NCI-H2029 treated with DMSO at 0.1 percent for 48 hours (cell line): ENCODE results near the gene TMEM114.
A peak's percentile ranks its signal among the peaks of the same experiment; 100 is the strongest.

Experiments used
- DNase-seq: peaks from one replicate; lab custom pipeline; 2025; lab: John Stamatoyannopoulos, UW

The TMEM114 gene

GRCh38 chr16:8611122-8611521 is 20.8 kb upstream of the TMEM114 start:
- DNase-seq: no peak

DNA sequence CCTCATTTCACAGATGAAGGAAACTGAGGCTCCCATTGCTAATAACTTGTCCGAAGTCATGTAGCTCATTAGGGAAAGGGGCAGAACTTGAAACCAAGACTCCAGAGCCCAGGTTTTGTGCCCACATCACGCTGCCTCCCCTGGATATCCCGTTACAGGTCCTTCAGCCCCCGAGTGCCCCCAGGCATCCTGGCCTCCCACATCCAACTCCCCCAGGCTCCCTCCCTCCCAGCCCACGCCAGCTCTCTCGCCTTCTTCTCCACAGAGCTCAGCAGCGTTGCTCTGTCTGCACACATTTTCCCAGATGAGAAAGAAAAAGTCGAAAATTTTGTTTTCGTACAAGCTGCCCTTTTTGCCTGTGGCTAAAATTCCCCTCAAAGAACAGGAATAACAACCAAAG is 16.9 kb upstream of the TMEM114 start:
- DNase-seq: no peak

- no peak for DNase-seq
Observed at GRCh38 chr16:8605554-8605953, 15.2 kb upstream of the TMEM114 start.

DNA sequence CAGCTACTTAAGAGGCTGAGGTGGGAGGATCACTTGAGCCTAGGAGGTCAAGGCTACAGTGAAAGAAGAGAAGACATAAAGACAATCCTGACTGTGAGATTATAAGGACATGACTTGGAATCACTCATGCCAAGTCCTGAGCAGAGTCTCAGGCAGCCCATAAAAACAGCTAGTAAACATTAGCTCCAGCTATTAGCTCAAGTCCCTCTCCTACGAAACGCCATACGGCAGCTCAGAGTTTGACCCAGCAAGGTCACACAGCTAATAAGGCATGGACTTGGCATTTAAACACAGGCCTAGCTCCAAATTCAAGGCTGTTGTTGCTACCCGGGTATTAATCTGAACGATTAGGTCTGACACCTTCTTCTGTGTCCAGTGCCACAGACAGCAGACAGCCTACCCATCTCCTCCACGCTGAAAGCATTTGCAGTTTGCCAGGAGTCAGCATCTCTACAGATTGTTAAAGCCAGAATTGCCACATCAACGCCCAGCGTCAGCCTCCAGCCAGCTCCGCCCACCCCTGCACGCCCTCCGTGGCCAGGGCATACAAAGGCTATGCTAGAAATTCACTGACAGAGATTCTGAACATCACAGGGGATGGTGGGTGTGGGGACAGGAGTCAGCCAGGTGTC is 9.9 kb upstream of the TMEM114 start:
- DNase-seq: no peak

DNA sequence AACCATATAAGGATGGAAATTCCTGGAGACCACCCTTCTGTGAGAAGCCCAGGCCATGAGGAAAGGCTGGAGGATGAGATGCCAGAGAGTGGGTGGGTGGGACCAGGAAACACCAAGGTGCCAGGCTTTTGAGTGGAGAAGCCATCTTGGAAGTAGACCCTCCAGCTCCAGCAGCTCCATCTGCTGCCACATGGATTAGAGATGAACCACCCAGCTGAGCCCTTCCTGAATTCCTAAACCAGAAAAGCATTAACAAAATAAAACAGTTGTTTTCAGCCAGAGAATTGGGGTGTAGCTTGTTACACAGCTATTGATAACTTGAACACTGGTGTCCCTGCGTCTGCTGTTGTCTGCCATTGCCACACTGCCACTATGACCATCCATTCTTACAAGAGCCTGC is 6.3 kb upstream of the TMEM114 start:
- no peak for DNase-seq

DNA sequence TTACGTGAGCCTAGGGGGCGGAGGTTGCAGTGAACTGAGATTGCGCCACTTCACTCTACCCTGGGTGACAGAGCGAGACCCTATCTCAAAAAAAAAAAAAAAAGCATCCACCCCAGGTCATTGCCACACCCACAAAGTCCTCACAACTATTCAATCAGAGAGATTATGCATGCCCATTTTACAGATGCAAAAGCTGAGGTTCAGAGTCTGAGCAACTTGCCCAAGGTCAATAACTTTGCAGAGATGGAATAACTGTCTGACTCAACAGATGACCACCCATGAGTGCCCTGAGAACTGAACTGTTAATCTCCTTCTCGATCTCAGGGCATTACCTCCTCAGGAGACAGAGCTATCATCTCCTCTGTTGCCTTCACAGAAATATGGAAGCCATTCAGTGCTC is 5.5 kb upstream of the TMEM114 start:
- no peak for DNase-seq

DNA sequence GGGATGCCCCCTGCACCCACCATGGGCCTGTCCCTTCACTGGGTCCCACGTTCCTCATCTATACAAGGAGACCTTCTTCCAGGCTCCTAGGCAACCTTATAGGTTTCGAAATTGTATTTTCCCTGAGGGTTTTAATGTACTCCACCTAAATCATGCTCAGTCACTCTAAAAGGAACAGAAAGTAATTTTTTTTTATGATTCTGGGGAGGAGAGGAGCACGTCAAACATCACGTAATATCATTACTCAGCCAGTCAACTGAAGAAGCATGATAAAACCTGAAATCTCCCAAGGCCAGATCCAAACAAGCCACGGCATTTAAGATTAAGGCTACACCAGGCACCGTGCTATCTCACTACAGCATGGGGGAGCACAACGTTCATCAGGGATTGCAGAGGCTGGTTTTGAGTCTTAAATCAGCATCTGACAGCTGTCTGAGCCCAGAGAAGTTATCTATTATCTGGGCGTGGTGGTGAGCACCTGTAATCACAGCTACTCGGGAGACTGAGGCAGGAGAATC is 3.9 kb upstream of the TMEM114 start:
- no peak for DNase-seq

GRCh38 chr16:8591451-8591850 is 1.1 kb upstream of the TMEM114 start:
- no peak for DNase-seq

GRCh38 chr16:8590811-8591210 is 500 bp upstream of the TMEM114 start:
- no peak for DNase-seq

DNA sequence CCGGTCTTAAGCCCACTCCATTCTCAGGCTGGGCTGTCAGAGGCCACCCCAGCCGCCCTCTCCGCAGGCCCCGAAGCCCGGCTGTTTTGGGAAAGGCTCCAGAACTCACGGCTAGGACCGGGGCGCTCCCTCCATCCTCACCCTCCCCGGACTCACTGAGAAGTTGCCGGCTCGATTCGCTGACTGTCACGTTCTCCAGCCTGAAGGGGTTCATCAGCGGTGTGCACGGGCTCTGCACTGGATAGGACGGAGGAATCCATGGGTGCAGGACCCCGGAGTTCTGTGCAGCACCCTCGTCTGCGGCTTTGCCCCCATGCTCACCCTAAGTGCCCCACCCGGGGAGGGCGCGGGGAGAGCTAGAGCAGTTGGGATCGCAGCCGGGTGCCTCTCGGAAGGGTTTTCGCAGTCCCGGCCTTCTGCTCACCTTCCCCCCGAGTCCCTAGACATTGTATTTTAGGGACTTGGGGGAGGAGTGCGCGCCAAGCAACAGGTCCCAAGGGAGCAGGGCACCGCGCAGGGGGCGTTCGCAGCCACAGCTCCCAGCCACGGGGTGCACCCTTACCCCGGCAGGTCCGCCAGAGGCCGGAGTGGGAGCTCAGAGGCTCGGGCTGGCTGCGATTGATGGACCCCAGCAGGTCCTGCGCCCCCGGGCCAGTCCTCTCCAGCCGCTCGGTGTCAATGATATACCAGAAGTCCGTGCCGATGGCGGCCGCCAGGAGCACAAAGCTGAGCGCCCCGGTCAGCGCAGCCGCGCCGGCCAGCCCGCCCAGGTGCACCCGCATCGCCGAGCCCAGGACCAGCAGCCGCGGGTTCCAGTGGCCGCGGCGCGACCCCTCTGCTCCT is 1.0 kb downstream of the TMEM114 start:
- no peak for DNase-seq

DNA sequence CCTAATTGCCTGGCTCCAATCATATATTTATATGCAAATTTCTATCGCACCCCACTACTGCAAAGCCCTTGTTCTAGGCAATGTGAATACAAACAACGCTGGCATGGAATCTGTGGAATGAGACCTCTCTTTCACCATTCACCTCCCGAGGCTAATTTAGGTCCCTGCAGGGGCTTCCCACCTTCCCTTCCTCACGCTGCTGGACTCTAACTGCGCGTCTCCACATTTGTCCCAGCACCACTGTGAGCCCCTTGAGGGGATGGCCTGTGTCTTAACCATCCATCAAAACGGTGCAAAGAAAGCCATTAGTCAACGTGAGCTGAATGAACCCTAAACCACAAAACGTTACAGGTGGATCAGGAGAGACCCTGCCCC is 1.6 kb downstream of the TMEM114 start:
- DNase-seq: no peak

DNA sequence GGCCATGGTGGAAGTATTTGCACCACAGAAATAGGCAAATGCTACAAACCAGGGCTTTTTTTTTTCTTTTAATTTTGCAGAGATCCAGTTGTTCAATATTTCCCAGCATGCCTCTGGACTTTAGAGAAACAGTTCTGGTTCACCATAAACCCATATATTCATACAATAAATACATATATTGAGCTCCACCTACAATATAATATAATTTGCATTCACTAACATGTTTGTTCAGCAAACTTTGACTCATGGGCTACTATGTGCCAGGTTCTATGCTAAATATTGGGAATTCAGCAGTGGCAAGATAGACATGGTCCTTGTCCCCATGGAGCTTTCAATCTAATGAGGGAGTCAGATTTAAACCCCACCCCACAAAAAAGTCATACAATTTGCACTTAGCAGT is 3.2 kb downstream of the TMEM114 start:
- DNase-seq: no peak

DNA sequence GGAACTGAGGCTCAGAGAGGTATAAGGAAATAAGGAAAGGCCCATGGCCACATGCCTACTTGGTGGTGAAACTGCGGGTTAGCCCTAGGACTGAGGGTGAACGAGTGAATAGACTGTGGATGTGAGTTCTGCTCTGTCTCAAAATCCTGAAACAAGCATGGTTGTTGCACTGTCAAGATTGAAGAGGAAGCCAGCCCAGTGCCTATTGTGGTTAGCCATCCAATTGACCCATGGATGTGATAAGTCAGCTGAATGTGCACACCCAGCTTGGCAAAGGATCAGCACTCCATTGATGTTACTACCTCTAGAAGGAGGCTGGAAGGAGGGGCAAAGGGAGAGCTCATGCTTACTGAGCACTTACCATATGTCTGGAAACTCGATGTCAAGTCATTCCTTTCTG is 4.5 kb downstream of the TMEM114 start:
- no peak for DNase-seq

DNA sequence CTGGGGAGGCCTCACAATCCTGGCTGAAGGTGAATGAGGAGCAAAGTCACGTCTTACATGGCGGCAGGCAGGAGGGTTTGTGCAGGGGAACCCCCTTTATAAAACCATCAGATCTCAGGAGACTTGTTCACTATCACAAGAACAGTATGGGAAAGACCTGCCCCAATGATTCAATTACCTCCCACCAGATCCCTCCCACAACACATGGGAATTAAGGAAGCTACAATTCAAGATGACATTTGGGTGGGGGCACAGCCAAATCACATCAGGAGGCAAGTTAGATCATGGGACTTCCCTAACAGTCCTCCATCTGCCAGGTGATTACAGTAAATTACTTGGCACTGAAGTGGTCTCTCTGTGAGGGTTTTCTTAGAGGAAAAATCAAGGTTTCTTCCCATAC is 5.3 kb downstream of the TMEM114 start:
- DNase-seq: no peak

GRCh38 chr16:8583732-8584131 is 6.6 kb downstream of the TMEM114 start:
- DNase-seq: peak; percentile 5

- DNase-seq: no peak
Observed at GRCh38 chr16:8583199-8583598, 7.1 kb downstream of the TMEM114 start.

GRCh38 chr16:8581831-8582580 is 8.3 kb downstream of the TMEM114 start:
- DNase-seq: no peak

DNA sequence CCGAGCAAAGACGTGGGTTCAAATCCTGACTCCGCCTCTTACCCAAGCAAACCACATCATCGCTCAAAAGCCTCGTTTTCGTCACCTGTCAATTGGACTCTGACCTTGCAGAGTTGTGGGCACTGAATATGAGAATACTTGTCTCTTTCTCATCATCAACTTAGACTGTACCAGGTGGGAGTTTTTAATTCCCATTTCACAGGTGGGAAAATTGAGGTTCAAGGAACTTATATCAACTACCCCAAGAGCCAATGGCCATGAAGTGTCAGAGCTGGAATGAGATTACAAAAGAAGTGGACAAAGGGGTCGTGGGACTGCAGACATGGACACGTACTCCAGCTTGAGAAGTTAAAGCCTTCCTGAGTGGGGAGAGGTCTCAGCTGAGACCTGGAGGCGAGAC is 10.8 kb downstream of the TMEM114 start:
- DNase-seq: no peak

DNA sequence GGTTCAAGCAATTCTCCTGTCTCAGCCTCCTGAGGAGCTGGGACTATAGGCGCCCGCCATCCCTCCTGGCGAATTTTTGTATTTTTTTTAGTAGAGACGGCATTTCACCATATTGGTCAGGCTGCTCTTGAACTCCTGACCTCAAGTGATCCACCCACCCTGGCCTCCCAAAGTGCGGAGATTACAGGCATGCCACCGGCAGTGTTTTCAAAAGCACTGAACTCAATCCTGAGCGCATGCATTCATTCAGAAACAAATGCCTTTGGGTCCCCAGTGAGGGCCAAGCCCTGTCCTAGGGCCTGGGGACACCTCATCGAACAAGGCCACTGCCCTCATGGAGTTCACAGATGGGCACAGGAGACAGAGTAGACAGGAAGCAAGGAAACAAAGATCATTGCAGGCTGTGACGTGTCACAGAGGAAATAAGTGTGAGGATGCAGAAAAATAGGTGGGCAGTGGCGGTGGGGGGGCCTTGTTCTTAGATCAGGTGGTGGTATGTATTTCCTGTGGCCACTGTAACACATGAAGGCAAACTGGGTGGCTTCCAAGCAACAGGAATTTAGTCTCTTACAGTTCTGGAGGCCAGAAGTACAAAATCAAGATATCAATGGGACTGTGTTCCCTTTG is 12.5 kb downstream of the TMEM114 start:
- no peak for DNase-seq

- DNase-seq: no peak
Observed at GRCh38 chr16:8576141-8577004, 13.9 kb downstream of the TMEM114 start.

DNA sequence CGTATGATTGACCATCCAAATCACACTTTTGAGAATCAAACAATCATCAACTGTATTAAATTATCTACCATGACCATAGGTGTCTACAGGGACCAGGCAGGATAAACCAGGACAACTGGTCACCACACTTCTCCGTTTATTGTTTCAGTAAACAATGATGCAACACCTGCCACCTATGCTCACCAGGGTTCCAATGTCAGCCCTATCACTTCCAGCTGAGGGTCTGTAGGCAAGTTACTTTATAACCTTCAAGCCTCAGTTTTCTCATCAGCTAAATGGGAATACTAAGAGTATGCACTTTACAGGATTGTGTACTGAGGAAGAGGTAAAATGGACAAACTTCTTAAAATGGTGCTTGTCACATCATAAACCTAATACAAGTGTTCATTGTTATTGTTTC is 14.9 kb downstream of the TMEM114 start:
- DNase-seq: peak; percentile 6
